SK-N-MC (cell line): ENCODE results near the gene NIPBL.

Experiments used
- EZH2 ChIP-seq: fragments of 200-600 bp; sonication (generic); IDR thresholded peaks from one replicate; pipeline ENCODE4 v1.6.1; 2017; ENCODE audit warnings: antibody characterized with exemption
- FOXP2 ChIP-seq: optimal IDR thresholded peaks from 2 replicates; pipeline ENCODE3; 2011; ENCODE audit warnings: mild to moderate bottlenecking, moderate library complexity; ENCODE audit not compliant: insufficient read depth; ENCODE audit errors: extremely low read length, control extremely low read depth
- POLR2AphosphoS5 ChIP-seq: IDR thresholded peaks from 2 replicates; pipeline ENCODE4 v1.6.1; 2012; ENCODE audit warnings: mild to moderate bottlenecking, low read depth, low read length, borderline replicate concordance

- no peak for TF ChIP-seq EZH2
- no peak for TF ChIP-seq FOXP2
- no peak for TF ChIP-seq POLR2AphosphoS5
These were observed 111.8 kb downstream of the NIPBL start for GRCh38 chr5:36988396-36988795.
